ENCODE data around the gene ULK4.
"Not testable (repeated sequence)": the region's sequence is repeated elsewhere in the genome, so short reads cannot be mapped to it uniquely, and the experiment has no call there.

Gene ULK4

DNA sequence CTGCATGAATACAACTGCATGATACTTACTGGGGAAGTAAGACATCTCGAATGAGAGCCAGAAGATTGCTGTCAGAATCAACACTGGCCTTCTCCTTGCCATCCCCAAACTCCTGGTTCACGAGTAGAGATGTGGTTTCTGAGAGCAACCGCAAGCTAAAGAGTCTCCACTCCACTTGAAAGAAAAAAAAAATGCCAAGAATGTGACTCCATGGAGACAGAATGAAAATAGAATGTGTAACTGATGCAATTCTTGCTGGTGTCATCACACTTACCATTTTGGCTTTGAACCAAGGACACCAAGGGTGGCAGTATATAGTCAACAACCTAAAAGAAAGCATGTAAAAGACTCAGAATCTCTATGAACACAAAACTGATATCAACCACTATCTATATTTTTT is 280.4 kb downstream of the ULK4 start:
- in situ Hi-C loops (cut with HindIII; ENCODE audit: low pct_ligation_motif_present, low sequenced_read_pairs): no loop called here
- H3K4me3 ChIP-seq (ENCODE audit: low read depth, low read length): no peak overlapping the region
- DNase-seq: peak; percentile 92
- no peaks in the 10 kb centered on the region for H3K36me3 ChIP-seq (replicated peaks)
- H3K27ac ChIP-seq: peak overlapping the region; percentile 66
- TF ChIP-seq, protein P1, sequence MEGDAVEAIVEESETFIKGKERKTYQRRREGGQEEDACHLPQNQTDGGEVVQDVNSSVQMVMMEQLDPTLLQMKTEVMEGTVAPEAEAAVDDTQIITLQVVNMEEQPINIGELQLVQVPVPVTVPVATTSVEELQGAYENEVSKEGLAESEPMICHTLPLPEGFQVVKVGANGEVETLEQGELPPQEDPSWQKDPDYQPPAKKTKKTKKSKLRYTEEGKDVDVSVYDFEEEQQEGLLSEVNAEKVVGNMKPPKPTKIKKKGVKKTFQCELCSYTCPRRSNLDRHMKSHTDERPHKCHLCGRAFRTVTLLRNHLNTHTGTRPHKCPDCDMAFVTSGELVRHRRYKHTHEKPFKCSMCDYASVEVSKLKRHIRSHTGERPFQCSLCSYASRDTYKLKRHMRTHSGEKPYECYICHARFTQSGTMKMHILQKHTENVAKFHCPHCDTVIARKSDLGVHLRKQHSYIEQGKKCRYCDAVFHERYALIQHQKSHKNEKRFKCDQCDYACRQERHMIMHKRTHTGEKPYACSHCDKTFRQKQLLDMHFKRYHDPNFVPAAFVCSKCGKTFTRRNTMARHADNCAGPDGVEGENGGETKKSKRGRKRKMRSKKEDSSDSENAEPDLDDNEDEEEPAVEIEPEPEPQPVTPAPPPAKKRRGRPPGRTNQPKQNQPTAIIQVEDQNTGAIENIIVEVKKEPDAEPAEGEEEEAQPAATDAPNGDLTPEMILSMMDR (IDR thresholded peaks at IDR 0.05; ENCODE audit: low read depth, low read length, missing control alignments): no peak
- H3K27me3 ChIP-seq (replicated peaks): no peaks in the 10 kb centered on the region

DNA sequence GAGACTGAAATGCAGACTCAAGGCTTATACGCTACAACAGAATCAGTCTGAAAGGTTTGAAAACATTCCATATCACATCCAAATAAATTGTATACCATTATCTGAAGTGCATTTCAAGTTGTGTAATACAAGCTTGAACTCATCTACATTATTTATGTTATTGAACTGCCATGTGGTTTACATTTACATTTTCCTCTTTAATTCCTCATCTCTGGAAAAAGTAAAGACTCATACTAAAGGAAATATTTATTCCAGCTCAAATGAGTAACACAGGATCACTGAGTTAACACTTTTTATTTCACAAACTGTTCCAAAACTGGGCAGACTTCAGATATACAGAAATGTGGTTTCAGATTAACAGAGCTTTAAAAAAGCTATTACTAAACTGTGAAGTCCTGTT is 282.5 kb downstream of the ULK4 start:
- TF ChIP-seq, protein P1 (IDR thresholded peaks at IDR 0.05; ENCODE audit: low read depth, low read length, missing control alignments): no peak
- in situ Hi-C loops (cut with HindIII; ENCODE audit: low pct_ligation_motif_present, low sequenced_read_pairs): no loop called here
- DNase-seq: no peak
- Histone ChIP-seq H3K36me3 (replicated peaks) (no peaks in the 10 kb centered on the region), H3K27ac (no peak overlapping the region), H3K27me3 (replicated peaks) (no peaks in the 10 kb centered on the region), H3K4me3 (ENCODE audit: low read depth, low read length) (no peak overlapping the region)

DNA sequence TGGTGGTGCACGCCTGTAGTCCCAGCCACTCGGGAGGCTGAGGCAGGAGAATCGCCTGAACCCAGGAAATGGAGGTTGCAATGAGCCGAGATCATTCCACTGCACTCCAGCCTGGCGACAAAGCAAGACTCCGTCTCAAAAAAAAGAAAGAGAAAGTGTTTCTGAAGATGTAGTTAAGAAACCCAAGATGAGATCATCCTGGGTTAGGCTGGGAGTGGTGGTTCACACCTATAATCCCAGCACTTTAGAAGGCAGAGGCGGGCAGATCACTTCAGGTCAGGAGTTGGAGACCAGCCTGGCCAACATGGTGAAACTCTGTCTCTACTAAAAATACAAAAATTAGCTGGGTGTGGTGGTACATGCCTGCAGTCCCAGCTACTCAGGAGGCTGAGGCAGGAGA is 286.8 kb downstream of the ULK4 start:
- in situ Hi-C loops (cut with HindIII; ENCODE audit: low pct_ligation_motif_present, low sequenced_read_pairs); H3K36me3 ChIP-seq (replicated peaks); H3K4me3 ChIP-seq (ENCODE audit: low read depth, low read length); H3K27ac ChIP-seq; H3K27me3 ChIP-seq (replicated peaks); DNase-seq: not testable (repeated sequence)

DNA sequence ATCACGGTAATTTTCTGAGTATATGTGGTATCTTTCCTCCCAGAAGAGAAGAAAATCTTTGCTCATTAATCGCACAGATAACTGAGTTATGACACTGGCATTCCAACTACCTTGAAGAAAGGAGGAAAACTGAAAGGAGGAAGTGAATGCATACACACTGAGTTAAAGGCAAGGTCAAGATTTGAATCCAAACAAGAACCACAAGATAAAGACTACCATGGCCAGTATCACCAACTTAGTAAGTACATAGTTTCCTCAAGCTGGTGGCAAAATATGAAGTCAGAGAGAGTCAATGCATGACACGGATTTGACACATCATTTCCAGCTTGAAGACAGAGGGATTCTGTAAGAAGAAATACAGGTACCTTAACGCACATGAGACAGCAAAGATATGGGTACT is 287.5 kb downstream of the ULK4 start:
- no peak overlapping the region for H3K27ac ChIP-seq
- no peak overlapping the region for H3K4me3 ChIP-seq (ENCODE audit: low read depth, low read length)
- no peak for DNase-seq
- in situ Hi-C loops (cut with HindIII; ENCODE audit: low pct_ligation_motif_present, low sequenced_read_pairs): no loop called here
- TF ChIP-seq, protein P1 (IDR thresholded peaks at IDR 0.05; ENCODE audit: low read depth, low read length, missing control alignments): no peak
- no peaks in the 10 kb centered on the region for H3K27me3 ChIP-seq (replicated peaks)
- no peaks in the 10 kb centered on the region for H3K36me3 ChIP-seq (replicated peaks)

DNA sequence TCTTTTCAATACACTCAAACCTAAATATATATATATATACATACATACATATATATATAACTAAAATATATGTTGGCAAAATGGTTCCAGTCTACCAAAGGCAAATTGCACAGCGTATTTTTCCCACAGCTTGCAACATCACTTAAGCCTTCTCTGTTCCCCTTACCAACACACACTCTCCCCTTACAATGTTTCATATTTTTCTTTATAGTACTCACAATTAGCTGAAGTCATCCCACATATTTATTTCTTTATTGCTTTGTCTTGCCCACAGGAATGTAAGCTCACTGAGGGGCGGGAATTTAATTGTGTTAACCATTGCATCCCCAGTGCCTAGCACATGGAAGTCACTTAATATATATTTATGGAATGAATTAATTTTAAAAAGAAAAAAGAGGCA is 288.3 kb downstream of the ULK4 start:
- TF ChIP-seq, protein P1 (IDR thresholded peaks at IDR 0.05; ENCODE audit: low read depth, low read length, missing control alignments): no peak
- H3K27ac ChIP-seq: no peak overlapping the region
- no peaks in the 10 kb centered on the region for H3K36me3 ChIP-seq (replicated peaks)
- H3K27me3 ChIP-seq (replicated peaks): no peaks in the 10 kb centered on the region
- H3K4me3 ChIP-seq (ENCODE audit: low read depth, low read length): no peak overlapping the region
- no peak for DNase-seq
- in situ Hi-C loops (cut with HindIII; ENCODE audit: low pct_ligation_motif_present, low sequenced_read_pairs): no loop called here

DNA sequence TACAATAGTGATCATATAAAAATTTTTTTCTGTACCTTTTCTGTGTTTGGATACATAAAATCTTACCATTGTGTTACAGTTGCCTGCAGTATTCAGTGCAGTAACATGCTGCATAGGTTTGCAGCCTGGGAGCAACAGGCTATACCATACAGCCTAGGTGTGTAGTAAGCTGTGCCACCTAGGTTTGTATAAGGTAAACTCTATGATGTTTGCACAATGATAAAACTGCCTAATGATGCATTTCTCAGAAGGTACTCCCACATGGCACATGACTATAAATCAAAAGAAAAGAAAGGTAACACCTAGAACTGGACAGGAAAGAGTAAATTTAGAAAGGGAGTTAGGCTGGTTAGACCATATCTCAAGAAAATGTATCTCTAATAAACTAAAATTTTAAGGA is 293.5 kb downstream of the ULK4 start:
- H3K4me3 ChIP-seq (ENCODE audit: low read depth, low read length): no peak overlapping the region
- DNase-seq: no peak
- TF ChIP-seq, protein P1 (IDR thresholded peaks at IDR 0.05; ENCODE audit: low read depth, low read length, missing control alignments): no peak

More for the DNA sequence above, 293.5 kb downstream of the ULK4 start:
- no peaks in the 10 kb centered on the region for H3K36me3 ChIP-seq (replicated peaks)
- in situ Hi-C loops (cut with HindIII; ENCODE audit: low pct_ligation_motif_present, low sequenced_read_pairs): no loop called here
- no peaks in the 10 kb centered on the region for H3K27me3 ChIP-seq (replicated peaks)
- no peak overlapping the region for H3K27ac ChIP-seq

All from brain microvascular endothelial cell (primary cell).